Activated naive CD4-positive, alpha-beta T cell treated with anti-CD3 and anti-CD28 coated beads, Interleukin-2, amount 50 U/mL, for 72 hours (primary cell): Measurements from ENCODE around the gene GFER. TPM values are rescaled to one million over a fixed set of nuclear protein-coding genes. Genes with fewer than 3 reads are reported as not detected.
"Not testable (repeated sequence)": the region's sequence is repeated elsewhere in the genome, so short reads cannot be mapped to it uniquely, and the experiment has no call there.

Source experiments
- ATAC-seq, 2 donors: fragments of 150-1000 bp; cut with Tn5 transposase; 2 replicates each; pipeline ENCODE4 v1.10.0; 2021; ENCODE audit warnings: mild to moderate bottlenecking in 2 of 2, moderate library complexity in 2 of 2
- DNase-seq, 2 donors: peaks; one replicate each; pipeline ENCODE4 v3.0.0; 2021 to 2022; ENCODE audit warnings: low spot score in 2 of 2
- H3K27ac Mint-ChIP-seq, 2 donors: one replicate each; pipeline ENCODE4 v1.8.0; 2022; ENCODE audit warnings: mild to moderate bottlenecking in 2 of 2, mixed read lengths in 2 of 2
- H3K36me3 Mint-ChIP-seq, 2 donors: one replicate each; pipeline ENCODE4 v1.8.0; 2022; ENCODE audit warnings: mixed read lengths in 2 of 2
- H3K9me3 Mint-ChIP-seq, 2 donors: one replicate each; pipeline ENCODE4 v1.8.0; 2022; ENCODE audit warnings: mixed read lengths in 2 of 2
- total RNA-seq, 2 donors: library from RNA; stranded (reverse); gene quantifications; one replicate each; pipeline ENCODE4 v1.2.3, GENCODE V29; 2022

GFER gene
- total RNA-seq, 2 donors from 2014 or later: 19.1 to 25.0 TPM

GRCh38 chr16:1949507-1949906 lies 34.5 kb upstream of the GFER start:
- no peak for DNase-seq
- Mint-ChIP-seq H3K36me3 (no peaks in the 10 kb centered on the region), H3K27ac (no peak overlapping the region), H3K9me3 (no peaks in the 10 kb centered on the region)
- no peak for ATAC-seq

- no peaks in the 10 kb centered on the region for H3K36me3 Mint-ChIP-seq
Measured at GRCh38 chr16:1950047-1950446, 33.9 kb upstream of the GFER start.

GRCh38 chr16:1950559-1950958 lies 33.4 kb upstream of the GFER start:
- ATAC-seq: no peak
- no peak overlapping the region for H3K27ac Mint-ChIP-seq

More at GRCh38 chr16:1950047-1950446, 33.9 kb upstream of the GFER start:
- DNase-seq (no peak), ATAC-seq (no peak)
- Mint-ChIP-seq H3K27ac (no peak overlapping the region), H3K9me3 (no peaks in the 10 kb centered on the region)

GRCh38 chr16:1953734-1954133 lies 30.3 kb upstream of the GFER start:
- H3K27ac Mint-ChIP-seq: no peak overlapping the region
- H3K9me3 Mint-ChIP-seq: no peaks in the 10 kb centered on the region
- ATAC-seq: no peak
- H3K36me3 Mint-ChIP-seq: no peaks in the 10 kb centered on the region
- peak in 1 of 2 donors; percentile 55 for DNase-seq

More at GRCh38 chr16:1950559-1950958, 33.4 kb upstream of the GFER start:
- H3K36me3 Mint-ChIP-seq: no peaks in the 10 kb centered on the region
- DNase-seq: no peak
- no peaks in the 10 kb centered on the region for H3K9me3 Mint-ChIP-seq

GRCh38 chr16:1957434-1958142 lies 26.4 kb upstream of the GFER start:
- H3K27ac Mint-ChIP-seq, H3K9me3 Mint-ChIP-seq, DNase-seq, ATAC-seq: not testable (repeated sequence)
- peaks cover 13 to 26% of the 10 kb centered on the region in 2 donors for H3K36me3 Mint-ChIP-seq

- DNase-seq, ATAC-seq, H3K27ac Mint-ChIP-seq, H3K9me3 Mint-ChIP-seq: not testable (repeated sequence)
- H3K36me3 Mint-ChIP-seq: peaks cover 18 to 31% of the 10 kb centered on the region in 2 donors
Measured at GRCh38 chr16:1958143-1958491, 25.9 kb upstream of the GFER start.

- Mint-ChIP-seq H3K36me3 (peaks cover 25 to 38% of the 10 kb centered on the region in 2 donors), H3K9me3 (no peaks in the 10 kb centered on the region), H3K27ac (peak overlapping the region in 1 of 2 donors; percentile 94)
- DNase-seq (no peak), ATAC-seq (peak; percentile 3 to 18)
Measured at GRCh38 chr16:1958715-1959268, 25.2 kb upstream of the GFER start.

- H3K36me3 Mint-ChIP-seq: peaks cover 32 to 45% of the 10 kb centered on the region in 2 donors
- H3K27ac Mint-ChIP-seq: peak within 1 kb of the TSS; percentile 94 to 98
- DNase-seq (peak; percentile 95 to 97), ATAC-seq (peak; percentile 79 to 91)
- no peaks in the 10 kb centered on the region for H3K9me3 Mint-ChIP-seq
Measured at GRCh38 chr16:1959269-1960039, 24.5 kb upstream of the GFER start, which contains the start of gene NDUFB10. Gene NDUFB10, plus strand, starts transcription at chr16:1959538. Its CDS starts 87 bp downstream, at chr16:1959625.

GRCh38 chr16:1960665-1961630 lies 23.0 kb upstream of the GFER start:
- DNase-seq (peak in 1 of 2 donors; percentile 50), ATAC-seq (peak in 1 of 2 donors; percentile 1)
- Mint-ChIP-seq H3K27ac (peak overlapping the region; percentile 94 to 98), H3K9me3 (no peaks in the 10 kb centered on the region), H3K36me3 (peaks cover 47 to 59% of the 10 kb centered on the region in 2 donors)

GRCh38 chr16:1961651-1962067 lies 22.3 kb upstream of the GFER start:
- peak overlapping the region; percentile 97 to 99 for H3K27ac Mint-ChIP-seq
- no peak for DNase-seq

GRCh38 chr16:1962161-1963153 lies 21.5 kb upstream of the GFER start:
- peaks cover 50 to 59% of the 10 kb centered on the region in 2 donors for H3K36me3 Mint-ChIP-seq
- H3K27ac Mint-ChIP-seq: peak overlapping the region; percentile 97 to 99
- H3K9me3 Mint-ChIP-seq, DNase-seq, ATAC-seq: not testable (repeated sequence)

More at GRCh38 chr16:1961651-1962067, 22.3 kb upstream of the GFER start:
- no peak for ATAC-seq
- H3K9me3 Mint-ChIP-seq: no peaks in the 10 kb centered on the region
- peaks cover 47 to 59% of the 10 kb centered on the region in 2 donors for H3K36me3 Mint-ChIP-seq

- Mint-ChIP-seq H3K27ac (peak overlapping the region; percentile 97 to 99), H3K36me3 (peaks cover 51 to 59% of the 10 kb centered on the region in 2 donors), H3K9me3 (no peaks in the 10 kb centered on the region)
- DNase-seq (peak in 1 of 2 donors; percentile 44), ATAC-seq (peak in 1 of 2 donors; percentile 7)
Measured at GRCh38 chr16:1963806-1964505, 20.0 kb upstream of the GFER start.

- H3K36me3 Mint-ChIP-seq: peaks cover 50 to 58% of the 10 kb centered on the region in 2 donors
- peak; percentile 87 to 94 for ATAC-seq
- peak; percentile 99 for DNase-seq
- H3K27ac Mint-ChIP-seq: peak within 1 kb of the TSS; percentile 99
- no peaks in the 10 kb centered on the region for H3K9me3 Mint-ChIP-seq
Measured at GRCh38 chr16:1964506-1965395, 19.2 kb upstream of the GFER start, which contains the start of gene RPS2. Gene RPS2, minus strand, starts transcription at chr16:1964826. Its CDS starts 201 bp downstream, at chr16:1964625.
